Skeletal muscle satellite cell (primary cell): ENCODE data around the gene SIRT4. TPM values are rescaled to one million over a fixed set of nuclear protein-coding genes. Genes with fewer than 3 reads are reported as not detected.
"Not testable (repeated sequence)": the region's sequence is repeated elsewhere in the genome, so short reads cannot be mapped to it uniquely, and the experiment has no call there.

Experiments
- H3K27me3 ChIP-seq: 2 replicates; pipeline ENCODE4 v1.7.0; 2013; ENCODE audit warnings: low read length; ENCODE audit not compliant: control insufficient read depth, insufficient read depth
- H3K36me3 ChIP-seq: 2 replicates; pipeline ENCODE4 v1.7.0; 2013; ENCODE audit warnings: mild to moderate bottlenecking, control low read depth, low read length; ENCODE audit not compliant: insufficient read depth
- H3K4me1 ChIP-seq: 2 replicates; pipeline ENCODE4 v1.7.0; 2013; ENCODE audit warnings: low read length; ENCODE audit not compliant: control insufficient read depth, insufficient read depth
- H3K4me2 ChIP-seq: 2 replicates; pipeline ENCODE4 v1.7.0; 2013; ENCODE audit warnings: mild to moderate bottlenecking, low read length
- H3K4me3 ChIP-seq: 2 replicates; pipeline ENCODE4 v1.7.0; 2013; ENCODE audit warnings: low read length
- H3K9ac ChIP-seq: 2 replicates; pipeline ENCODE4 v1.7.0; 2013; ENCODE audit warnings: mild to moderate bottlenecking, low read depth, low read length, moderate library complexity
- H3K9me3 ChIP-seq: replicated peaks from 2 replicates; pipeline ENCODE4 v1.7.0; 2013; ENCODE audit warnings: mild to moderate bottlenecking, control low read depth, low read length
- total RNA-seq: library from RNA; depleted of rRNA; stranded (reverse); fragments of >200 nt; gene quantifications from 2 replicates; pipeline ENCODE4 v1.2.3, GENCODE V29; 2012; rRNA removed

SIRT4 gene, protein sequence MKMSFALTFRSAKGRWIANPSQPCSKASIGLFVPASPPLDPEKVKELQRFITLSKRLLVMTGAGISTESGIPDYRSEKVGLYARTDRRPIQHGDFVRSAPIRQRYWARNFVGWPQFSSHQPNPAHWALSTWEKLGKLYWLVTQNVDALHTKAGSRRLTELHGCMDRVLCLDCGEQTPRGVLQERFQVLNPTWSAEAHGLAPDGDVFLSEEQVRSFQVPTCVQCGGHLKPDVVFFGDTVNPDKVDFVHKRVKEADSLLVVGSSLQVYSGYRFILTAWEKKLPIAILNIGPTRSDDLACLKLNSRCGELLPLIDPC
- 0.22 TPM in 1 of 2 replicates, not detected in the other for total RNA-seq

GRCh38 chr12:120301962-120302815, at the start of gene SIRT4:
Gene SIRT4 (plus strand): TSS chr12:120302321. CDS start chr12:120303562, 1,241 bp downstream.
- peak within 1 kb of the TSS; percentile 78 for H3K9ac ChIP-seq

GRCh38 chr12:120253313-120253712, 48.8 kb upstream of the SIRT4 start:
- H3K9ac ChIP-seq, H3K4me2 ChIP-seq, H3K9me3 ChIP-seq, H3K4me3 ChIP-seq, H3K27me3 ChIP-seq: not testable (repeated sequence)
- H3K36me3 ChIP-seq, result peaks cover 46% of the 10 kb centered on the region
- peaks cover 67% of the 10 kb centered on the region for H3K4me1 ChIP-seq

More at GRCh38 chr12:120301962-120302815, at the start of gene SIRT4:
- H3K4me3 ChIP-seq, result peak within 1 kb of the TSS; percentile 74
- no peaks in the 10 kb centered on the region for H3K4me1 ChIP-seq
- H3K4me2 ChIP-seq, result peak within 1 kb of the TSS; percentile 84
- H3K27me3 ChIP-seq, result no peaks in the 10 kb centered on the region
- no peaks in the 10 kb centered on the region for H3K9me3 ChIP-seq
- H3K36me3 ChIP-seq, result no peaks in the 10 kb centered on the region

- Histone ChIP-seq H3K27me3 (no peaks in the 10 kb centered on the region), H3K9ac (no peak overlapping the region)
Measured at GRCh38 chr12:120254809-120255208, 47.3 kb upstream of the SIRT4 start.

GRCh38 chr12:120257041-120257821, 44.9 kb upstream of the SIRT4 start:
- peak overlapping the region; percentile 68 for H3K4me2 ChIP-seq
- peaks cover 54% of the 10 kb centered on the region for H3K36me3 ChIP-seq
- H3K9me3 ChIP-seq, result no peaks in the 10 kb centered on the region
- peaks cover 67% of the 10 kb centered on the region for H3K4me1 ChIP-seq
- peak overlapping the region; percentile 59 for H3K9ac ChIP-seq
- peak overlapping the region; percentile 47 for H3K4me3 ChIP-seq
- no peaks in the 10 kb centered on the region for H3K27me3 ChIP-seq

More at GRCh38 chr12:120254809-120255208, 47.3 kb upstream of the SIRT4 start:
- Histone ChIP-seq H3K4me2 (no peak overlapping the region), H3K36me3 (peaks cover 44% of the 10 kb centered on the region), H3K4me3 (no peak overlapping the region), H3K4me1 (peaks cover 67% of the 10 kb centered on the region), H3K9me3 (no peaks in the 10 kb centered on the region)

DNA sequence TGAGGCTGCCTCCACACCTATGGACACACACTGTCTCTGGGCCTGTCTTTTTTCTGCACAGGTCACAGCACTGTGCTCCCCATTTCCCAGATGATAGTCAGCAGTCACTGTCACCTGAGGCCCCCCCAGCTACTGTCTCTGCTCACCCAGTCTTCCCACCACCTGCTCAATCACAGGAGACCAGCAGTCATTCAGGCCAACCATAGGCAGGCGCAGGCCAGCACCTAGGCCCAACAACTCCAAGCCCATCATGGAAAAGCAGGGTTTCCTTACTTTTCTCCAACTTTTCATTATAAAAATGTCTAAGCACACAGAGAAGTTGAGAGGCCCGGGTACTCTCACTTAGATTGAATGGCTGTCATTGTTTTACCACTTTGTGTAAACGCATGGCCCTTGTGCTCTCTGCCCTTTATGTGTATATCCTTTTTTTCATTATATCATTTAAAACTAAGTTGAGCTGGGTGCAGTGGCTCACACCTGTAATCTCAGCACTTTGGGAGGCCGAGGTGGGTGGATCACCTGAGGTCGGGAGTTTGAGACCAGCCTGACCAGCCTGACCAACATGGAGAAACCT, 43.7 kb upstream of the SIRT4 start:
- no peaks in the 10 kb centered on the region for H3K9me3 ChIP-seq
- H3K4me3 ChIP-seq, result peak overlapping the region; percentile 30
- peak overlapping the region; percentile 12 for H3K9ac ChIP-seq

DNA sequence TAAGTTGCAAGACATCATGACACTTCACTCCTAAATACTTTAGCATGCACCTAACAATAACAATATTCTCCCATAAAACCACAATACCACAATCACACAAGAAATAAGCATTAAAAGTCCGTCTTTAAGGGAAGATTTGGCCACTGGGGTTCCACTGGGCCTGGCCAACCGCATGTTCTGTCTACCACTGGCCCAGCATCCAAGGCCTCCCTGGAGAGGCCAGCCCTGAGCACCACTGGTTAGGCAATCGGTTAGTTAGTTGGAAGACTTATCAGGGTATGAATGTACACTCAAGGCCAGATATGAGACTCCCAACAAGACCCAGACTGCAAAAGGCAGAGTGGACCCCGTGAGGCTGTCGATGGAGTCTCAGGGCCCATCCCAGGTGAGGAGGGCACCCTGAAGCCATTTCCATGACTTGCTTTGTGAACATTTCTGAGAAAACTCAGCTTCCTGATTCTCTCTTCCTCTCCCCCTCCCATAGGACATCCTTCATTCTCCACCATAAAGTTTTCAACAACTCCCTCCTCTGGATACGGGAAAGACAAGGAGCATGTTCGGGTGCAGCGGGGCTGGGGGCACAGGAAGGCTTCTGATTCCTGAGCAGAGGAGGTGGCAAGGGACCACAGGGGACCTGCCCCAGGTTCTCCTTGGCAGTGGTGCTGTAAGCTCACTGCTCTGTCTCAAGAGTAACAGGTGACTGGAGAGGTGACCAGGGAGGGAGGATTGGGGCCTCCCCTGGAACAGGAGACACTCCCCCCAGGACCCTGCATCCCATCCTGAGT, 42.5 kb upstream of the SIRT4 start:
- Histone ChIP-seq H3K4me1 (peaks cover 71% of the 10 kb centered on the region), H3K9me3 (no peaks in the 10 kb centered on the region), H3K9ac (no peak overlapping the region), H3K36me3 (peaks cover 59% of the 10 kb centered on the region), H3K27me3 (no peaks in the 10 kb centered on the region), H3K4me2 (peak overlapping the region; percentile 52), H3K4me3 (peak overlapping the region; percentile 22)

More for the DNA sequence above, 43.7 kb upstream of the SIRT4 start:
- H3K4me1 ChIP-seq, result peaks cover 71% of the 10 kb centered on the region
- H3K36me3 ChIP-seq, result peaks cover 57% of the 10 kb centered on the region
- no peaks in the 10 kb centered on the region for H3K27me3 ChIP-seq
- H3K4me2 ChIP-seq, result peak overlapping the region; percentile 60

- Histone ChIP-seq H3K4me1 (peaks cover 71% of the 10 kb centered on the region), H3K9ac (no peak overlapping the region), H3K4me3 (no peak overlapping the region), H3K27me3 (no peaks in the 10 kb centered on the region), H3K36me3 (peaks cover 56% of the 10 kb centered on the region), H3K9me3 (no peaks in the 10 kb centered on the region), H3K4me2 (peak overlapping the region; percentile 32)
Measured at GRCh38 chr12:120260607-120261006, 41.5 kb upstream of the SIRT4 start.

DNA sequence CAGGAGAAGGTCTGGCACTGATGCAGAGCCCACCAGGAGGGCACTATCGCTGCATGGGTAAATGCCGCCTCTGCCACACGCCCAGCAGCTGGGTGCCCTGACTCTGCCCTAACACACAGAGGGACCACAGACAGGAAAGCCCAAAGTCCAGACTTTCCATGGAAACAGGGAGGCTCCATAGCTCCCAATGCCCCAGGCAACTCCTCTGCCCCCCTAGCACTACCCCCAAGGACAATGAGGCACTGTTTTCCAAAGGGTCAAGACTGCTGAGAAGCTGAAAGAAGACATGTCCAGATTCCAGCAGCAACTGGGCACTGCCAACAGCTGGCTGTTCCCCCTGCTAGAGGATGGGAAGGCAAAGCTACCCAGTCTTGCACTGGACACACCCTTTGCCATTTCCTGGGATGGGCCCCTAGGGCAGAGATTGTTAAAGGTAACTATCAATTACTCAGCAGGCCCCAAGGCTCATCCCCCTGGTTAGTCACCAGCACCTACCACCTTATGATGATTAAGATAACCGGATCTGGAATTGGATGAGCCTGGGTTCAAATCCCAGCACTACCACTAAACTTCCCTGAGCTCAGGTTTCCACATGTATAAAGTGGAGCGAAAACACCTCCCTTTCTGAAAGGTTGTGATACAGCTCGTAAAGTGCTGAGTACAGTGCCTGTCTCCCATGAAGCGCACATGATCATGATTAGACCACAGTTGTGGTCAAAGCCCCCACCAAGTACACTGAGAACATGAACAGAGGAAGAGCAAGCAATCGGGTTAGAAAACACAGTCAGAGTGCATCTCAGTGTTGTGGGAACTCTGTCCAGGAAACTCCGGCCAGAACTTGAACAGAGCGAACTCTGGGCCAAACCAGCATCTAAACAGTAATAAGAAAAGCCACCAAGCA, 39.9 kb upstream of the SIRT4 start:
- Histone ChIP-seq H3K4me3 (peak overlapping the region; percentile 87), H3K4me1 (peaks cover 58% of the 10 kb centered on the region), H3K36me3 (peaks cover 52% of the 10 kb centered on the region), H3K9me3 (no peaks in the 10 kb centered on the region), H3K4me2 (peak overlapping the region; percentile 97), H3K27me3 (no peaks in the 10 kb centered on the region), H3K9ac (peak overlapping the region; percentile 85)

DNA sequence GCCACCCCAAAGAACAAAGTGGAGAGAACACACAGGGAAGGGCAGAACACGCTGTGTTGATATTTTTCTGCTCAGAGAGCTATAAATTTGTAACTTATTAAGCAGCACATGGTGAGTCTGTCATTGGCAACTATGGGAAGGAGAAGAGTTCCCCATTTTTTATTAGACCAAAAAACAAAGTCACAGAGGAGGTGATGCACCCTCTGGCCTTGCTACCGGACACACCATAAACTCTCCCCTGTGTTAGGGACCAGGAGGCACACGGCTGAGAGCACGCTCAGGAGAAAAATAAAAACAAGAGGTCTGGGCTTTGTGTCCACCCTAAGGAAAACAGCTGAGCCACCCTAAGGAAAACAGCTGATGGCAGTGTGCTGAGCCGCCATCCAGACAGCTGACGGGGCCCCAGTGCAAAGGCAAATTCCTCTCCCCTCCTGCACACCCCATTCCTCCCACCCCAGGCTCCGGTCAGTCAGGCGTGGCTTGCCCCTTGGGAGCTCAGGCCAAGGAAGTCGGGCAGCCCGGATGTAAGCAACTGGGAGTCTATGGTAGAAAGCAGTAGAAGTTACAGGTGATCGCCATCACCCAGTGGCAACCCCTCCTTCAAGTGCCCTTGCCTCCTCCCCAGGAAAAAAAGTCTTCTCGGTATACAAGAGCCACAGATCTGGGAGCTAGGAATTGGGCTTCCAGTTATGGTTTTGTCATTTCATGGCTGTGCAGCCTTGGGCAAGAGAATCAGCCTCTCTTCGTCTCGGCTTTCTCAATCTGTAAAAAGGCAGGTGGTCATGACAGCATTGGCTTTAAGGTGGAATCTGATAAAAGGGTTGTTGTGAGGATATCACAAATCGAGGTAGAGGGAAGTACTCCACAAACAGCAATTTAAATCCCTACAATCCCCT, 39.0 kb upstream of the SIRT4 start:
- H3K4me1 ChIP-seq, result peaks cover 49% of the 10 kb centered on the region
- peak overlapping the region; percentile 85 for H3K9ac ChIP-seq

More for the DNA sequence above, 39.0 kb upstream of the SIRT4 start:
- H3K36me3 ChIP-seq, result peaks cover 52% of the 10 kb centered on the region
- H3K27me3 ChIP-seq, result no peaks in the 10 kb centered on the region
- H3K4me3 ChIP-seq, result peak overlapping the region; percentile 87
- peak overlapping the region; percentile 97 for H3K4me2 ChIP-seq
- H3K9me3 ChIP-seq, result no peaks in the 10 kb centered on the region
